Epithelial cell of proximal tubule (primary cell): Measurements from ENCODE around the gene FADD. TPM values are rescaled to one million over a fixed set of nuclear protein-coding genes. Genes with fewer than 3 reads are reported as not detected.

Experiments
- DNase-seq: peaks from one replicate; pipeline ENCODE4 v3.0.0-alpha.2; 2011; ENCODE audit warnings: low read depth
- H3K4me3 ChIP-seq: 2 replicates; pipeline ENCODE4 v1.5.1; 2011; ENCODE audit warnings: low read depth, mild to moderate bottlenecking, low read length
- CTCF ChIP-seq: conservative IDR thresholded peaks from 2 replicates; pipeline ENCODE4 v1.5.1; 2012; ENCODE audit warnings: low read depth, mild to moderate bottlenecking, low read length
- total RNA-seq: library from RNA; depleted of rRNA; stranded (reverse); fragments of >200 nt; gene quantifications from 2 replicates; pipeline ENCODE4 v1.2.3, GENCODE V29; 2015

Gene FADD
- total RNA-seq, 1 donor from 2014 or later, result 39.7 TPM

- DNase-seq, result no peak
- no peak for TF ChIP-seq CTCF
- no peak overlapping the region for H3K4me3 ChIP-seq
These were observed 37.2 kb downstream of the FADD start for GRCh38 chr11:70240337-70240736.

GRCh38 chr11:70241709-70242108, 38.6 kb downstream of the FADD start:
- no peak for TF ChIP-seq CTCF
- no peak overlapping the region for H3K4me3 ChIP-seq
- DNase-seq, result no peak

GRCh38 chr11:70242885-70243284, 39.8 kb downstream of the FADD start:
- DNase-seq, result no peak
- no peak for TF ChIP-seq CTCF
- no peak overlapping the region for H3K4me3 ChIP-seq

GRCh38 chr11:70243912-70244652, 41.0 kb downstream of the FADD start:
- DNase-seq, result no peak
- no peak overlapping the region for H3K4me3 ChIP-seq
- no peak for TF ChIP-seq CTCF

DNA sequence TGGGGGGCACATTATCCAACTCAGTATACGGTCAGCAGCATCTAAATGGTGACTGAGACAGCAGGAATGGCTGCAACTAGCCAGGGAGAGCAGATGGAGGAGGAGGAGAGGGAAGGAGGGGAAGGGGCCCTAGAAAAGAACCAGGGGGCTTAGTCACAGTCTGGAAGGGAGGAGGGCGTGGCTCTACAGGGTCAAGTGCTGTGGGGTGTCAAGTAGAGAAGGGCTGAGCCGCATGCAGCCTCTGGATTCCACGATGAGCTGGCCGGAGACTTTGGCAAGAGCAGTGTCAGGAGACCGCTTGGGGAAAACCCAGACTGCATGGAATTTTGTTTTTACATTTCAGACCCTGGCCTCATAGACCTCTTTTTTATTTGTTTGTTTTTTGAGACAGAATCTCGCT, 41.6 kb downstream of the FADD start:
- peak; percentile 78 for DNase-seq
- TF ChIP-seq CTCF, result no peak
- H3K4me3 ChIP-seq, result no peak overlapping the region

GRCh38 chr11:70246196-70246595, 43.1 kb downstream of the FADD start:
- TF ChIP-seq CTCF, result no peak
- no peak overlapping the region for H3K4me3 ChIP-seq
- no peak for DNase-seq
